Stomach (tissue), 9 donors: ENCODE measurements around the gene HELLS. TPM values are rescaled to one million over a fixed set of nuclear protein-coding genes. Genes with fewer than 3 reads are reported as not detected.

Source experiments
- DNase-seq, 2 donors: peaks; one replicate each; pipeline versions ENCODE4 v3.0.0 to v3.0.0-alpha.2; 2013 to 2019
- H3K27ac ChIP-seq, 5 donors: fragments of 200-600 bp in 4 of 5; sonication (generic) in 4 of 5; one replicate each; pipeline ENCODE4 v1.5.1; 2013 to 2019; ENCODE audit warnings: mild to moderate bottlenecking in 1 of 5, moderate library complexity in 1 of 5
- H3K27me3 ChIP-seq, 3 donors: fragments of 200-600 bp; sonication (generic); one replicate each; pipeline ENCODE4 v1.5.1; 2017 to 2019; ENCODE audit warnings: mixed run types in 1 of 3
- H3K36me3 ChIP-seq, 4 donors: fragments of 200-600 bp; sonication (generic); 1 replicate in 3 of 4; 2 replicates in 1 of 4; pipeline ENCODE4 v1.5.1; 2016 to 2019
- H3K4me1 ChIP-seq, 4 donors: fragments of 200-600 bp; sonication (generic); one replicate each; pipeline ENCODE4 v1.5.1; 2016 to 2019
- H3K4me3 ChIP-seq, 4 donors: fragments of 200-600 bp; sonication (generic) in 3 of 4; one replicate each; pipeline ENCODE4 v1.5.1; 2016 to 2019; ENCODE audit warnings: mild to moderate bottlenecking in 1 of 4
- H3K9me3 ChIP-seq, 4 donors: fragments of 200-600 bp; sonication (generic); one replicate each; pipeline ENCODE4 v1.5.1; 2016 to 2019
- CTCF ChIP-seq, 7 experiments: fragments of 450-650 bp in 4 of 7; fragments of 200-600 bp in 3 of 7; sonication (generic) in 3 of 7; IDR thresholded peaks; one replicate each; pipeline ENCODE4 v1.5.1; 2016 to 2019; ENCODE audit warnings: antibody characterized with exemption in 7 of 7, control low read depth in 2 of 7, mild to moderate bottlenecking in 1 of 7
- EP300 ChIP-seq: sonication (generic); formaldehyde crosslinking; IDR thresholded peaks from one replicate; pipeline ENCODE4 v1.6.1; 2017; ENCODE audit warnings: antibody characterized with exemption
- POLR2A ChIP-seq, 4 donors: fragments of 450-650 bp; IDR thresholded peaks; one replicate each; pipeline ENCODE4 v1.6.1; 2016; ENCODE audit warnings: antibody characterized with exemption in 4 of 4, control low read depth in 2 of 4, mild to moderate bottlenecking in 1 of 4, moderate library complexity in 1 of 4
- POLR2AphosphoS5 ChIP-seq, 3 donors: sonication (generic); formaldehyde crosslinking; IDR thresholded peaks; one replicate each; pipeline ENCODE4 v1.6.1; 2016; ENCODE audit warnings: antibody characterized with exemption in 3 of 3
- WGBS, 5 donors: extraction: QIAGEN DNeasy Blood & Tissue Kit in 3 of 5; methylation state at CpG; one replicate each; pipeline versions ENCODE4 v1.1.5 to v1.1.7; 2013 to 2018; 5-methylcytosine and 5-hydroxymethylcytosine counted together
- intact Hi-C: fragments of 100-400 bp; cut with DNase I; formaldehyde crosslinking; loops from one replicate; pipeline ENCODE4 v1.15.1; 2023; ENCODE audit warnings: low total_unique reads
- polyA plus RNA-seq, 3 donors: library from polyadenylated mRNA; stranded (reverse); fragments of 200-250 nt; gene quantifications; one replicate each; pipeline ENCODE4 v1.2.3, GENCODE V29; 2013
- total RNA-seq, 5 donors: library from RNA; depleted of rRNA; stranded (reverse); fragments of >200 nt; gene quantifications; one replicate each; pipeline versions ENCODE4 v1.1.0 to v1.2.3, GENCODE V29; 2014 to 2016
- donor health status: healthy with polysubstance abuse.
- donor health status: Bipolar disorder and iron deficiency.
- donor health status: healthy.

Gene HELLS
- total and polyA plus RNA-seq, 8 donors = 1.7 to 74.2 (median 6.3) TPM

- intact Hi-C loops = no loop called here
Measured at GRCh38 chr10:94571528-94571927, 25.9 kb downstream of the HELLS start.

GRCh38 chr10:94578790-94579189 lies 33.2 kb downstream of the HELLS start:
- Histone ChIP-seq H3K36me3 (peaks cover 0 to 7% (median 0%) of the 10 kb centered on the region in 4 donors), H3K4me3 (no peak overlapping the region), H3K27me3 (no peaks in the 10 kb centered on the region), H3K9me3 (no peaks in the 10 kb centered on the region), H3K4me1 (peaks cover 0 to 6% (median 0%) of the 10 kb centered on the region in 4 donors), H3K27ac (no peak overlapping the region)
- TF ChIP-seq CTCF (IDR thresholded peaks at IDR 0.05) (no peak), POLR2AphosphoS5 (IDR thresholded peaks at IDR 0.05) (no peak), EP300 (no peak), POLR2A (IDR thresholded peaks at IDR 0.05) (no peak)
- no peak for DNase-seq
- whole genome bisulfite sequencing, 5 donors = 83 to 94% (median 89%) methylated on average over 4 of the region's 4 CpGs
- intact Hi-C loops = no loop called here

More at GRCh38 chr10:94571528-94571927, 25.9 kb downstream of the HELLS start:
- H3K27ac ChIP-seq = no peak overlapping the region
- TF ChIP-seq POLR2A (IDR thresholded peaks at IDR 0.05) (no peak), EP300 (no peak), CTCF (IDR thresholded peaks at IDR 0.05) (no peak), POLR2AphosphoS5 (IDR thresholded peaks at IDR 0.05) (no peak)
- no peak overlapping the region for H3K4me3 ChIP-seq
- no peaks in the 10 kb centered on the region for H3K9me3 ChIP-seq
- DNase-seq = no peak
- H3K36me3 ChIP-seq = peaks cover 0 to 11% (median 2%) of the 10 kb centered on the region in 4 donors
- 83 to 92% (median 85%) methylated on average over 3 of the region's 3 CpGs for WGBS, 5 donors
- no peaks in the 10 kb centered on the region for H3K27me3 ChIP-seq
- no peaks in the 10 kb centered on the region for H3K4me1 ChIP-seq

- DNase-seq = no peak
- Histone ChIP-seq H3K9me3 (no peaks in the 10 kb centered on the region), H3K4me1 (peaks cover 0 to 6% (median 0%) of the 10 kb centered on the region in 4 donors), H3K27ac (no peak overlapping the region), H3K27me3 (no peaks in the 10 kb centered on the region), H3K36me3 (peaks cover 0 to 6% (median 2%) of the 10 kb centered on the region in 4 donors), H3K4me3 (no peak overlapping the region)
- TF ChIP-seq POLR2A (IDR thresholded peaks at IDR 0.05) = no peak
- no peak for TF ChIP-seq CTCF (IDR thresholded peaks at IDR 0.05)
- TF ChIP-seq POLR2AphosphoS5 (IDR thresholded peaks at IDR 0.05) = no peak
- TF ChIP-seq EP300 = no peak
- intact Hi-C loops = no loop called here
Measured at GRCh38 chr10:94583124-94583523, 37.5 kb downstream of the HELLS start.

- H3K27ac ChIP-seq = no peak overlapping the region
- H3K27me3 ChIP-seq = no peaks in the 10 kb centered on the region
- no peaks in the 10 kb centered on the region for H3K4me1 ChIP-seq
- 72 to 93% (median 86%) methylated on average over 1 of the region's 1 CpG for WGBS, 5 donors
- no peak for TF ChIP-seq POLR2AphosphoS5 (IDR thresholded peaks at IDR 0.05)
- TF ChIP-seq CTCF (IDR thresholded peaks at IDR 0.05) = no peak
- no peak for TF ChIP-seq POLR2A (IDR thresholded peaks at IDR 0.05)
- no peak for TF ChIP-seq EP300
- H3K4me3 ChIP-seq = no peak overlapping the region
- H3K36me3 ChIP-seq = peaks cover 0 to 48% (median 30%) of the 10 kb centered on the region in 4 donors
- intact Hi-C loops = no loop called here
- H3K9me3 ChIP-seq = no peaks in the 10 kb centered on the region
- no peak for DNase-seq
Measured at GRCh38 chr10:94591461-94592205, 46.0 kb downstream of the HELLS start.
